Left lobe of liver (tissue), 2 donors: Measurements from ENCODE around the gene MRPL1. TPM values are rescaled to one million over a fixed set of nuclear protein-coding genes. Genes with fewer than 3 reads are reported as not detected.
A peak's percentile ranks its signal among the peaks of the same experiment; 100 is the strongest.
"Not testable (repeated sequence)": the region's sequence is repeated elsewhere in the genome, so short reads cannot be mapped to it uniquely, and the experiment has no call there.

Source experiments
- ATAC-seq: fragments of 200-7000 bp; cut with Tn5 transposase; one replicate; pipeline ENCODE4 v1.9.1; 2020; ENCODE audit warnings: mild to moderate bottlenecking, moderate library complexity
- DNase-seq: peaks from one replicate; pipeline ENCODE4 v3.0.0-alpha.2; 2020; ENCODE audit warnings: low spot score
- total RNA-seq: library from RNA; stranded (reverse); gene quantifications from one replicate; pipeline ENCODE4 v1.2.1, GENCODE V29; 2021
- donor health status: DM: no; HTN: no; CAD: no; lungs with moderate emphysema.
- donor health status: DM: no; HTN: yes; CAD: no.

The MRPL1 gene
- total RNA-seq, 1 donor from 2014 or later = 13.8 TPM

- ATAC-seq = no peak
These were observed 48.5 kb downstream of the MRPL1 start for GRCh38 chr4:77911091-77911490.

DNA sequence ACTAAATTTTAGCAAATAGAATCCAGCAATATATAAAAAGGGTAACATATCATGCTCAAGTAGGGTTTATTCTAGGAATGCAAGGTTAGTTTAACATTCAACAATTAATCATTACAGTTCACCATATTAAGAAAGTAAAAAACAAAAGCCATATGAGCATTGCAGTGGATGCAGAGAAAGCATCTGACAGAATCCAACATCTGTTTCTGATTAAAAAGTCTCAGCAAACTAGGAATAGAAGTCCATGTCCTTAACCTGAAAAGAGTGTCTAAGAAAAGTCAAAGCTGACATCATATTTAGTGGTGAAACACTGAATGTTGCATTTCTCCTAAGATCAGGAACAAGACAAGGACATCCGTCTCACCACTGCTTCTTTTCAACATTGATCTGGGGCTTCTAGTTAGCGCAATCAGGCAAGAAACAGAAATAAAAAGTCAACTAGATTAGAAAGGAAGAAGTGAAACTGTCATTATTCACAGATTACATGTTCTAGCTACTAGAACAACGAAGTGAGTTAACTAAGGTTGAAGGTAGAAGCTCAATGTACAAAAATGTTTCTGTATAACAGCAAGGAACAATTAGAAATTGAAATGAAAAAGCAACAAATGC, 49.3 kb downstream of the MRPL1 start:
- DNase-seq (no peak), ATAC-seq (no peak)

More at GRCh38 chr4:77911091-77911490, 48.5 kb downstream of the MRPL1 start:
- DNase-seq = no peak

DNA sequence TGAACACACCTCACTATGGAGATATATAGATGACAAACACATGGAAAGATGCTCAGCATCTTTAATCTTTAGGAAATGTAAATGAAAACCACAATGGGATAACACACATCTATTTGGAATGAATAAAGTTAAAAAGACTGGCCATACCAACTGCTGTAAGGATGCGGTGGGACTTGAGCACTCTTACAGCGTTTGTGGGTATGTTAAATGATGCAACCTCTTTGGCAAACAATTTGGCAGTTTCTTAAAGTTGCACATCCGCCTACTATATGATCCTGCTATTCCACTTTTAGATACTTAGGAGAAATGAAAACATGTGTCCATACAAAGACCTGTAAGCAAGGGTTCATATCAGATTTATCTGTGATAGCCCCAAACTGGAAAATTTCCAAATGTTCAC, 50.7 kb downstream of the MRPL1 start:
- no peak for ATAC-seq
- no peak for DNase-seq

GRCh38 chr4:77917075-77917474, 54.4 kb downstream of the MRPL1 start:
- ATAC-seq = no peak
- no peak for DNase-seq

- ATAC-seq = no peak
- no peak for DNase-seq
These were observed 55.0 kb downstream of the MRPL1 start for GRCh38 chr4:77917601-77918000.

- ATAC-seq = no peak
- no peak for DNase-seq
These were observed 57.7 kb downstream of the MRPL1 start for GRCh38 chr4:77920371-77920770.

DNA sequence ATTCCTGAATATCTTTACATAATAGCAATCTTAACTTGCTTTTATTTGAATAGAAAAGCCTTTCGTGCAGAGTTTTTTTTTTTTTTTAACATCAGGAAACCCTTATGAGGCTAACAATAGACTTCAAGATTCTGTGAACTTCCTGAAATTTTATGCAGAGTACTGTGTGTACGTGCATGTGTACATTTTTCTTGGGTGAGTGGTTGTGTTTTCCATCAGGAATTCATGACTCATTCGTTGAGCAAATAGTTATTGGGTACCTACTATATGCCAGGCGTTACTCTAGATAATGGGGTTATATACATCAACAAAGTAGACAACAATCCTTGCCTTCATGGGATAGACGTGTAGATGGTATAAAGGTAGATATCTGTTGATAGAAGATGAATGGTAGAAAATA, 59.1 kb downstream of the MRPL1 start:
- DNase-seq (no peak), ATAC-seq (no peak)

DNA sequence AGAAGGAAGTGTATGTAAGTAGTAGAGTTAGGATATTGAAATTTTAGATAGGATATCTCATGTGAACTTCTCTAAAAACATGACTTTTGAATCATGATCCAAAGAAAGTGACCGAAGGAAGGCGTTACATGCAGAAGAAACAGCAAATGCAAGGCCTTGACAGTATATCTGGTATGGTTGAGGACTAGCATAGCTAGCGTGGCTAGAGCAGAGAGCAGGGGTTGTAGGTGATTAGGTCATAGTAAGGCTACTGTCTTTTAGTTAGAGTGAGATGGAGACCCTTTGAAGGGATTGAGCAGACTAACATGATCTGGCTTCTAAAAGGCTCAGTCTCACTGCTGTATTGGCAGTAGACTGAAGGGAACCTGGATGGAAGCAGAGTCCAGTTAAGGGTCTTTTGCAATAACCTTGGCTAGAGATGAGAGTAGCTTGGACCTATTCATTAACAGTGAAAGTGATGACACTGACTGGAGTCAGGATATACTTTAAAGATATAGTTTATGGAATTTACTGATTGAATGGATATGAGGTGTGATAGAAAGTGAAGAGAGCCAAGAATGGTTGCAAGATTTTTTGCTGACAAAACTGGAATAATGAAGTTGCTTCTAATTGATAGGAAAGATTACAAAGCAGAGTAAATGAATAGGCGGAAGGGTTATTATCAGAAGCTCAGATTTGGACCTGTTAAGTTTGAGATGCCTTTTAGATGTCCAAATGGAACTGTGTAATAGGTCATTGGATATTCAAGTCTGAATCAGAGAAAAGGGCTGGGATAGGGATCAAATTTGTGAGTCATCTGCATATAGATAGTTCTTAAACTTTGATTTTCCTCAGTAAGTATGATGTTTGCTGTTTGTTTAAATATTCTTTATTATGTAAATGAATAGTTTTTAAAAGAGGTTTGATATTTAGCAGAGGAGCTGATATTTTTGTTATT, 59.8 kb downstream of the MRPL1 start:
- ATAC-seq (peak; percentile 92), DNase-seq (no peak)

- DNase-seq (no peak), ATAC-seq (peak; percentile 41)
These were observed 65.6 kb downstream of the MRPL1 start for GRCh38 chr4:77927991-77928925.

- no peak for ATAC-seq
- no peak for DNase-seq
These were observed 67.6 kb downstream of the MRPL1 start for GRCh38 chr4:77930154-77930639.

DNA sequence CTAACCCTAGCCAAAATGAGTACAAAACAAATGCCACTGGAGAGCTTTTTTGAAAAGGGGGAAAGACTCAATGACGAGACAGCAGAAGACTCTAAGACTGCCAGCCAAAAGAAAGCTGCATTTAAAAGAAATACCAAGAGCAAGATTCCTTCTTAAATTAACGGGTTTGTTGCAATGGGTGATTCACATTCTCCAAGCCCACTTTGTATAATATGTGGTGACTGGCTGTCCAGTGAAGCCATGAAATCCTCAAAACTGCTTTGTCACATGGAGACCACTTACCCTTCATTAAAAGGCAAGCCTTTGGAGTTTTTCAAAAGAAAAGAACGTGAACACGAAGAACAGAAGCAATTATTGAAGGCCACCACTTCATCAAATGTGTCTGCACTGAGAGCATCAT, 68.2 kb downstream of the MRPL1 start:
- DNase-seq = no peak
- no peak for ATAC-seq

DNA sequence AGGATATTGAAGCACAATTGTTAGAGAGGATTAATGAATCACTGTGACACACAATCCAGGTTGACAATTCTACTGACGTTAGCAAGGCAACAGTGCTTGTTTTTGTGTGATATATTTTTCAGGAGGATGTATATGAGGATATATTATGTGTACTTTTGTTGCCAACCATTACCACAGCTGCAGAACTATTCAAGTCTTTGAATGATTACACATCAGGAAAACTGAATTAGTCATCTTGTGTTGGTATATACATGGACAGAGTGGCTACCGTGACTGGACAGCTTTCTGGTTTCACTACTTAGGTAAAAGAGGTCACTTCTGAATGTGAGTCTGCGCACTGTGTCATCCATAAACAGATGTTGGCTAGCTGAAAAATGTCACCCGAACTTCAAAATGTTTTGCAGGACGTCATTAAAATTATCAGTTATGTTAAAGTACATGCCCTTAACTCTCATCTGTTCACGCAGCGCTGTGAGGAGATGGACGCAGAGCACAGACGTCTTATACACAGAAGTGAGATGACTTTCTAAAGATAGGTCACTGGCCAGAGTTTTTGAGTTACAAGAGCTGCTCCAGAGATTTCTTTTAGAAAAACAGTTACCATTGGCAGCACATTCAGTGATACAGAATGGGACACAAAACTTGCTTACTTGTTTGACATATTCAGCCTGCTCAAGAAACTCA, 69.0 kb downstream of the MRPL1 start:
- ATAC-seq = no peak
- DNase-seq = no peak

- DNase-seq (no peak), ATAC-seq (no peak)
These were observed 75.9 kb downstream of the MRPL1 start for GRCh38 chr4:77938560-77938959.

GRCh38 chr4:77945929-77946328, 83.3 kb downstream of the MRPL1 start:
- not testable (repeated sequence) for DNase-seq, ATAC-seq

DNA sequence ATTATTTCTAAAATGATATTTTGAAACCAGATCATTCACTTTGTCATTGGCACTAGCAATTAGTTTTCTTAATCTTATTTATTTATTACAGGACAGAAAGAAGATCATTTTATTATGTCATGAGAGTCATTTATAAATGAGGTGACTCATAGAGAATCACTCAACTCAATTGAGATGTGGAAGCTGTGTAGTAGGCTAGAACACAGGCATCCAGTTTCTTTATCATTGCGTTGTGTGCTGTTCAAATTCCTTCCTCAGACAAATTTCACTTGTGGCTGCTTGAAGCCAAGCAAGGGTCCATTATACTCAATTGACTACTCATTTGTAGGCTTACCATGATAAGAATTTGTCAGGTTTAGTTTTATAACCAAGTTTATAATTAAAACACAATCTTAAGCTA, 87.6 kb downstream of the MRPL1 start:
- no peak for DNase-seq
- no peak for ATAC-seq

DNA sequence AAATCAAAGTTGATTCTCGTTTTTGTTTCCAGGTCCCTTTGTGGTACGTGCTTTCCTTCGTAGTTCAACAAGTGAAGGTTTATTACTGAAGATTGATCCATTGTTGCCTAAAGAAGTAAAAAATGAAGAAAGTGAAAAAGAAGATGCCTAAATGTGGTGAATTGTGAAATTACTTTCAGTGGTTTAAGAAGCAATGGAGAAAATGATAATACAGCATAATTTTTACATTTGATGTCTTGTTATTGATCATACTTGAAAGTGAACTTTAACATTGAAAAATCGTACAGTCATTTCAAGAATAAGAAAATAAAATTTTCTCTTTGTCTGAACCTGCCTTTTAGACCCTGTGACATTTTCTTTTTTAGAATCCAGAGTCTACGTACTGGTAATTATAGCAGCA, 89.8 kb downstream of the MRPL1 start:
- DNase-seq (no peak), ATAC-seq (no peak)

DNA sequence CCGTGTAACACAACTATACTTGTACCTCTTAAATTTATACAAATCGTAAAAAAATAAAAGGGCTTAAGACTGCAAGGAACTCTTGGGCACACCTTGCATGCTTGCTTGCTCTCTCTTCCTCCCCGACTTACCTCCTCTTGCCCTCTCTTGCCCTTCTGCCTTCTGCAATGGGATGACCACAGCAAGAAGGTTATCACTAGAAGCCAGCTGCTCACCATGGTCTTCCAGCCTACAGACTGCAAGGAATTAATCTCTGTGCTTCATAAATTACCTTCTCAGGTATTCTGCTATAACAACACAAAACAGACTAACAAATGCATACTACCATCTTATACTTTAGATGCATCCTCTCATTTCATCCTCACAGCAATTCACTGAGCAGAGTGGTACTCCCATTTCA, 92.1 kb downstream of the MRPL1 start:
- DNase-seq = no peak
- no peak for ATAC-seq

GRCh38 chr4:77956917-77957316, 94.3 kb downstream of the MRPL1 start:
- ATAC-seq (no peak), DNase-seq (no peak)

DNA sequence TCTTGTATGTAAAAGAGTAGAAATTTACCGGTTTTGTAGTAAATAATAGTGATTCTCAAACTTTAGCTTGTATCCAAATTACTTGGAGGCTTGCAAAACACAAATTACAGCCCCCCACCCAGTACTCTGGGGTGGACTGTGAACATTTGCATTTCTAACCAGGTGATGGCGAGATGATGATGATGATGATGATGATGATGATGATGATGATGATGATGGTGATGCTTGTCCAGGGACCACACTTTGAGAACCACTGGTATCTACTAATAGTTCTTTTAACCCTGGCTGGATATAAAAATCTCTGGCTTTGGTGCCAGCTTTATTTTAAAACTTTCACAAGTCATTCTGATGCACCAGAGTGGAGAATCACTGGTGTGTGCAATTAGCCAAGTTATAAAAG, 96.3 kb downstream of the MRPL1 start:
- DNase-seq (no peak), ATAC-seq (no peak)

DNA sequence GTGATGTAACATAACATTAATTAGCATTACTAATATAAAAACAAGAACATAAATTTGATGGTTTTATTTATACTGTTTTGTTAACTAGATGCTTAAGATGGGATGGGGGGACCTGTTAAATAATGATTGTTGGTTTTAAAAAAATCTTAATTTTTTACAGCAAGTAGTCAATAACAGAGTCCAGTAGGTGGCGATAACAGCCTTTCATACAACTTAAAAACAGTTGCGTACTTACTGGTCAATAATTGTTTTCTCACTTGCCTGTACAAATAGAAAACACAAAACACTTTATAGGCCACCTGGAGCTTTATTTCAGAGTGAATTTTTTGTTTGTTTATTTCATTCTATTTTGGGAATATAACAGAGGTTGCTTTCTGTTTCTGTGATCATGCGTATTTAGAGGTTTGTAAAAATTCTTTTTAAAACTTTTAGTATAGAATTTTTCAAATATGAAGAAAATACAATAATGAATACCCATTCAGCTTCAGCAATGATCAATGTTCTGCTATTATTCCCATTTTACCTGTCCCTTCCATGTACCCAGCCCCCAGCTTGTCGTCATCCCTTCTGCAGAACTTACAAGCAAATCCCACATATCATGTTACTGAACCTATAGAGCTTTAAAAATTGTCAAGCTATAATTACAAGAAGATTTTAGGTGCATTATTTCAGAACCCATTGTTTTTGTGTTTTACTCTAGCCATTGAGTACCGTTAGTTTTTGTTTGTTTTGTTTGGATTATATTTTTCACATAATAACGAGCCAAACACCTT, 97.1 kb downstream of the MRPL1 start:
- DNase-seq (no peak), ATAC-seq (peak; percentile 78)
